GM20000 (cell line): ENCODE results near the gene MT1G.

Experiments
- DNase-seq: peaks from one replicate; pipeline ENCODE4 v3.0.0; 2012; ENCODE audit warnings: low spot score
- TF ChIP-seq, protein P1 (sequence below): IDR thresholded peaks from 2 replicates; pipeline ENCODE4 v1.5.1; 2012; ENCODE audit warnings: mild to moderate bottlenecking, control low read depth; ENCODE audit errors: extremely low read depth, missing control alignments

MT1G gene

DNA sequence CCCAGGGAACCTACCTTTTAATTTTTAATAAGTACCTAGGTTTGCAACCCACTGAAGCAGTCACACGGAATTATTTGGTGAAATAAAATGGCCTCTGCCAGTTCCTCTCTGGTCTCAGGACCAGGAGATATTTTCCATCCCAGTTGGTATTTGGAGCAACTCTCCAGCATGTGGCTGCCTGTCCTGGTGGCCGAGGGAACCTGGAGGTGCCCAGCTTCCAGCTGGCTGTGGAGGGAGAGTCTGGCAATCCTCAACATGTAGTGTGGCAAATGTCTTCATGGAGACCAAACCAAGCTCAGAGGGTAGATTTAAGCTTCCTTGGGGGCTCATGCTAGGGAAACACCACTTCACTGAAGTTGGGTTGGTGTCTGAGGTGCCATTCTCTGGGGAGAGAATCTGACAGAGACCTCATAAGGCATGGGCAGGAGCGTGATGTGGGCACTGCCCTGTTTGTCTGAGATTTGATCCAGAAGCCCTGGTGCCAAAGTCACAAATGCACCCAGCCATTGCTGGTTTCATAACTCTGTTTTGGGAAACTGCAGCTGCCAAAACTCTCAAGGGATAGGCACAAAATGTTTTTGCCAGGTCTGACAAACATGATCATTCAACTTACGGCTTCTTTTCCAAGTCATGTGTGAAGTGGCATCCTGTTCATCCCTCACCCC is 17.2 kb upstream of the MT1G start:
- TF ChIP-seq, protein P1, sequence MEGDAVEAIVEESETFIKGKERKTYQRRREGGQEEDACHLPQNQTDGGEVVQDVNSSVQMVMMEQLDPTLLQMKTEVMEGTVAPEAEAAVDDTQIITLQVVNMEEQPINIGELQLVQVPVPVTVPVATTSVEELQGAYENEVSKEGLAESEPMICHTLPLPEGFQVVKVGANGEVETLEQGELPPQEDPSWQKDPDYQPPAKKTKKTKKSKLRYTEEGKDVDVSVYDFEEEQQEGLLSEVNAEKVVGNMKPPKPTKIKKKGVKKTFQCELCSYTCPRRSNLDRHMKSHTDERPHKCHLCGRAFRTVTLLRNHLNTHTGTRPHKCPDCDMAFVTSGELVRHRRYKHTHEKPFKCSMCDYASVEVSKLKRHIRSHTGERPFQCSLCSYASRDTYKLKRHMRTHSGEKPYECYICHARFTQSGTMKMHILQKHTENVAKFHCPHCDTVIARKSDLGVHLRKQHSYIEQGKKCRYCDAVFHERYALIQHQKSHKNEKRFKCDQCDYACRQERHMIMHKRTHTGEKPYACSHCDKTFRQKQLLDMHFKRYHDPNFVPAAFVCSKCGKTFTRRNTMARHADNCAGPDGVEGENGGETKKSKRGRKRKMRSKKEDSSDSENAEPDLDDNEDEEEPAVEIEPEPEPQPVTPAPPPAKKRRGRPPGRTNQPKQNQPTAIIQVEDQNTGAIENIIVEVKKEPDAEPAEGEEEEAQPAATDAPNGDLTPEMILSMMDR, result no peak
- DNase-seq, result no peak

DNA sequence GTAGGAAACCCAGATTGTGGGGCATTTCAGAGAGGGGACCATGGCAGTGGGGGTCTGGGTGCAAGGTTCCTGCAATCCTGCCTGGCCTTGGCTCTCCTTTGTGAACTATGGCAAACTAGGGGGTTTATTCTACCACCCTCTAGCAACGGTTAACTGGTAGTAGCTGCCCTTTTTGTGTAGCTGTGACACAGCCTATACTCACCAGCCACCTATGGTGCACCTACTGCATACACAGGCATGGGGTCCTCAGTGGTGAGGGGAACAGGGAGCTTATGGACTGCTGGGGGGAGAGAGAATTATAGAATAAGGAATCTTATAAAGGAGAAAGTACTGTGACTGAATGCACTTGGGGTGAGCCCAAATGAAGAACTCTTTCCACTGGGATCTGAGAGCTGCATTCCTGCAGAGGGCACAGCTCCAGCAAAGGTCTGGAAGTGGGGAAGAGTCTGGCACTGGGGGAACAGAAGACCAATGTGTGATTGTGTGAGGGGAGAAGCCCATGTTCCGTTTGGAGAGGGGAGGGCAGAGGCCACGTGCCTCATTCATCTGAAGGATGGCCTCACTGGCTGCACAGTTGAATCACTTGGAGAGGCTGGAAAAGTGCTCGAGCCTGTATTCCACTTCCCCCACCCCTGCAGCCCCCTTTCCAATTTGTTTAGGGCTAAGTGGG is 16.5 kb upstream of the MT1G start:
- DNase-seq, result no peak
- TF ChIP-seq, protein P1, result no peak

DNA sequence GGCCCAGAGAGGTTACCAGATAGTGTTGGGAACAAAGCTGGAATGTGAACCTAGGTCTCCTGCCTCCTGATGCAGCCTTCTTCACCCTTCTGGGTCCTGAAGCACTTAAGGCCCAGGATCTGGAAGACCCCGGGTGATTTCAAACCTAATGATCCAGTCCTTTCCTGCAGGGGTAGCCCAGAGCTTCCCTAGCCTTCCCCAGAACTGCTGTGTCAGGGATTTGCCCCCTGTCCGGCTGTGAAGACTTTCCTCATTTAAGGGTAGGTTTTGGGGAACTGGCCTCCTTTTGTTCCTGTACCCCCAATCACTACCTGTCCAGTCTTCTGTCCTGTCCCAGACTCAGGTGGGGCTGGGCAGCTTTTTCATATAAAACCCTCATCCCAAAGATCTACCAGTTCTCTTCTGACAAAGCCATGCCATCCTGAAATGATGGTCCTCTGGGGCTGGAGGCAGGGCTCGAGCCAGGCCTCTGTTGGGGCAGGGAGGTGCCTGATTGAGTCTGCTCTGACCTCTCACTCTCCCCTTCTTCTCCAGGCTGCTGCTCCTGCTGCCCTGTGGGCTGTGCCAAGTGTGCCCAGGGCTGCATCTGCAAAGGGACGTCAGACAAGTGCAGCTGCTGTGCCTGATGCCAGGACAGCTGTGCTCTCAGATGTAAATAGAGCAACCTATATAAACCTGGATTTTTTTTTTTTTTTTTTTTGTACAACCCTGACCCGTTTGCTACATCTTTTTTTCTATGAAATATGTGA is 15.7 kb upstream of the MT1G start:
- no peak for DNase-seq
- TF ChIP-seq, protein P1, result no peak

DNA sequence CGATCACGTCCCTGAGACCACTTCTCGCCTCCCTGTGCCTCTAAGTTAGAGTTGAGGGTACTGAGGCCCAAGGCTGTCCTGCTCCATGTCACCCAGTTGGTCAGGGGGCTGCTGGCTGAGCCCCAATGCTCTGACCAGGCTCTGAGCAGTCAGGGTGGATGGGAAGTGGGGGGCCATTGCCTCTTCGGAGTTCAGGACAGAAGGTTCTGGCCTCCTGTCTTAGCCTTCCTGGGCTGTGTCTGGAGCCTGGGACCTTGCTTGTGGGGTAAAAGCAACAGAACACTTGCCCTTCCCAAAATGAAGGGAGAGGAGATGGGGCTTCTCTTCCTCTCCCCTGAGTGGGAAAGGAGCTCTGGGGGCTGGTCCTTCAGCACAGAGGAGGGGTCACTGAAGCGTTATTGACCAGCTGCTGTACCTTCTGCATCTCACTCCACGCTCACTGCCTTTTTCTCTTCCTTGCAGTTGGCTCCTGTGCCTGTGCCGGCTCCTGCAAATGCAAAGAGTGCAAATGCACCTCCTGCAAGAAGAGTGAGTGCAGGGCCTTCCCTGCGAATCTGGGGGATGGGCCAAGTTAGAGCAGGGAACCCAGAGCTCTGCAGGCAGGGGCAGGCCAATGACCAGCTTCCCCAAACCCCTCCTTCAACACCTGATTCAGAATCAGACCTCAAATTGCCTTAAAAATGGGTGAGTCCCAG is 15.0 kb upstream of the MT1G start:
- TF ChIP-seq, protein P1, result no peak
- DNase-seq, result no peak

DNA sequence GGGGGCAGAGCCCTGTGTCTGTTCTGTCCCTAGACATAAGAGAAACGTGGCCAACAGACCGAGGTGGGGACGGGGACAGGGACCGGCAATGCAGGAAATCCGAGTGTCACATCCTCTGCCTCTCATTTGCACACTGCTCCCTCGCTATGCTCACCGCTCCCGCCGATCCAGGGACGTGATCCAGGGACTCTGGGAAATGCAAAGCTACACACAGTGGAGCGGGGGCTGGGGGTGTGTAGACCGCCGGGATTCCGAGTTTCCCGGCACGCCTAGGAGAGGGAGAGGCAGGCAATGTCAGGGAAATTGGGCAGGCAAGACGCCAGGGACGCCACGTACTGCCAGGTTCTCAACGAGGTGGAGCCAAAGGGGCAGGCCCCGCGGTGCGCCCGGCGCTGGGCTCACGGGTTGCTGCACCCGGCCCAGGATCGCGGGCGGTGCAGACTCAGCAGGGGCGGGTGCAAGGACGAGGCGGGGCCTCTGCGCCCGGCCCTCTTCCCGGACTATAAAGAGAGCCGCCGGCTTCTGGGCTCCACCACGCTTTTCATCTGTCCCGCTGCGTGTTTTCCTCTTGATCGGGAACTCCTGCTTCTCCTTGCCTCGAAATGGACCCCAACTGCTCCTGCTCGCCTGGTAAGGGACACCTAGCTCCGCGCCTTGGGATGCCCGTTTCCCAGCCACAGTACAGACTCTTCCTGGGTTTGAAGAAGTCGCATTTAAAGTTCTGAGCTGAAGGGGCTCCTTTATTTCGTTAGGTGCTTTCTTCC is 14.3 kb upstream of the MT1G start, which contains the start of gene MT1X:
MT1X (plus strand) TSS at position 532 of the 764 bp plus-strand sequence; CDS start at position 603, 71 bp downstream.
- TF ChIP-seq, protein P1, result no peak
- DNase-seq, result peak; percentile 88

DNA sequence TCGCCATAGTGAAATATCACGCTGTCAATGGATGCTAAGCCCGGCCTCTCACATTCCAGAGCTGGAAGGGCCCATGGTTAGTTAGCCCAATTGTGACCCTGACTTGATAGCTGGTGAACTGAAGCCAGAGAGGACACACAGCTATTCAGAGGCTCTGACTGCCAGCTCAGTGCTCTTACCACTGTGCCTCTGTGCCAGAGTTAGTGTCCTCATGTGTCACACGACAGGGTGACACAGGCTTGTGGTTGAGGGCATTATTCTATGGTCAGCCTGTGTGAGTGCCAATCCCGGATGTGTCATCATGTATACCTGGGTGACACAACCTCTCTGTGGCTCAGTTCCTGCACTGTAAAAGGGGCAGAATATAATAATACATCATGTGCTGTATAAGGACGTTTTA is 12.0 kb upstream of the MT1G start:
- DNase-seq, result no peak
- TF ChIP-seq, protein P1, result no peak
